Neuron (in vitro differentiated cells): ENCODE data around the gene KNSTRN.

Source experiments
- H2AFZ ChIP-seq: one replicate; pipeline ENCODE4 v1.6.1; 2013; ENCODE audit warnings: low read depth, mild to moderate bottlenecking, inconsistent platforms, low read length, moderate library complexity
- H3K27me3 ChIP-seq: one replicate; pipeline ENCODE4 v1.6.1; 2013; ENCODE audit warnings: low read length; ENCODE audit not compliant: insufficient read depth
- H3K36me3 ChIP-seq: one replicate; pipeline ENCODE4 v1.6.1; 2013; ENCODE audit warnings: low read length; ENCODE audit not compliant: insufficient read depth
- H3K4me1 ChIP-seq: one replicate; pipeline ENCODE4 v1.6.1; 2013; ENCODE audit warnings: low read length; ENCODE audit not compliant: insufficient read depth
- H3K4me3 ChIP-seq: 2 replicates; pipeline ENCODE4 v1.5.1; 2013; ENCODE audit warnings: mild to moderate bottlenecking, low read length, moderate library complexity
- H3K9me3 ChIP-seq: one replicate; pipeline ENCODE4 v1.6.1; 2013; ENCODE audit warnings: low read length

The KNSTRN gene

DNA sequence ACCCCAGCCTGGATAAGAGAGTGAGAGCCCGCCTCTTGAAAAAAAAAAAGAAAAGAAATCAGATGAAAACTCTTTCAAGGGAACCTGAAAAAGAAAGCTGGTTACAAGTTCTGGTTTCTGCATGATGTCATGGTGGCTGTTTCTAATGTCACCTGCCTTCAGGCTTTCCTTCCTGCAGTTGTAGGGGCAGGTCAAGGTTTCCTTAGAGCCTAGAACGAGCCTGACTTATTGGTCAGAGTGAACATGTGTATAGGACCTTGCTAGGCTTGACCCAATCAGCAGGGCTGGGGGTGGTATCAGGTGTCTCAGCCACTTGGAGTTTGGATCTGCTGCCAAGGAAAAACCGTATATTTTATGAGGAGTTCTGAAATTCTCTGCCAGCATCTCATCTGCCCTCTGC lies 26.8 kb downstream of the KNSTRN start:
- H3K27me3 ChIP-seq = no peaks in the 10 kb centered on the region
- H3K36me3 ChIP-seq = peaks cover 55% of the 10 kb centered on the region
- H3K9me3 ChIP-seq = no peaks in the 10 kb centered on the region
- no peak overlapping the region for H3K4me3 ChIP-seq
- H2AFZ ChIP-seq = no peak overlapping the region
- H3K4me1 ChIP-seq = peaks cover 21% of the 10 kb centered on the region

DNA sequence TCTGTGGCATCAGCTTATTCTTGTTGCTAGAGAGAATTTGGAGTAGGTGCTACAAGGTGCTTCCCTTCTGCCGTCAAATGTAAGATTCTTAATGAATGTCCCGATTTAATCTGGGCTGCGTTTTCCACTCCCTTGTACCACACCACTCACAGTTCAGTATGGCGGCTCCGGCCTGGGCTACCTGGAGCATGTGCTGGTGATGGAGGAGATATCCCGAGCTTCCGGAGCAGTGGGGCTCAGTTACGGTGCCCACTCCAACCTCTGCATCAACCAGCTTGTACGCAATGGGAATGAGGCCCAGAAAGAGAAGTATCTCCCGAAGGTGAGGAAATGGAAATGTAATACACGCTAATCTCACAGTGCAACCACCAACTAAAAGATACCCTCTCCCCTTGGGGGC lies 28.0 kb downstream of the KNSTRN start:
- H2AFZ ChIP-seq = no peak overlapping the region
- H3K9me3 ChIP-seq = no peaks in the 10 kb centered on the region
- peaks cover 66% of the 10 kb centered on the region for H3K36me3 ChIP-seq
- no peak overlapping the region for H3K4me3 ChIP-seq
- H3K4me1 ChIP-seq = peaks cover 17% of the 10 kb centered on the region
- no peaks in the 10 kb centered on the region for H3K27me3 ChIP-seq

DNA sequence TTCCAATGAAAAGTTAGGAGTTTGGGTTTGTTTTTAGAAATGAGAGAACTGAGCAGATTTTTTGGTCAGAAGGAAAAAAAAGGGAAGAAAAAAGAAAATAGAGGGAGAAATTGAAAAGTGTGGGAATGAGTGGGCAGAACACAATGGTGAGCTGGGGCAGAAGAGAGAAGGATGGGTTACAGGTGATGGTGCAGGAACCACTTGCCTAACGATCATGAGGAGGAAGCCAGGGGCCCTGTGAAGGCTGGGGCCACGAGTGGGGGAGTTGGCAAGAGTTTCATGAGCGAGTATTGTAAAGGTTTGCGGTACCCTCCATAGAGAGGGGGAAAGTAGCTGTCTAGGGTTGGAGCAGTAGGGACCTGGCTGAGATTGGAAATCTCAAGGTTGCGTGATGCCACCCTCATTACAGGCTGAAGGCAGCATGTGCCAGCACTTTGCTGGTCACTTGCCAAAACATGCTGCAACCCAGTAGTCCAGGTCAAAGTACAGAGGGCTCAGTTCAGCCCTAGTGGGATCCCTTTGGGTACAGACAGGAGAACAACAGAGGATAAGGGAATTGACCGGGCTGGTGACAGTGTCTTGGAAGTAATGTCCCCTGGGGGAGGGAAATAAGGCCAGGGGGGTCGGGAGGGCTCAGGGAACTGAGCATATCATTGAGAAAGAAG lies 29.7 kb downstream of the KNSTRN start:
- H2AFZ ChIP-seq = no peak overlapping the region
- H3K9me3 ChIP-seq = no peaks in the 10 kb centered on the region
- no peak overlapping the region for H3K4me3 ChIP-seq
- no peaks in the 10 kb centered on the region for H3K27me3 ChIP-seq
- peaks cover 73% of the 10 kb centered on the region for H3K36me3 ChIP-seq
- peaks cover 8% of the 10 kb centered on the region for H3K4me1 ChIP-seq

DNA sequence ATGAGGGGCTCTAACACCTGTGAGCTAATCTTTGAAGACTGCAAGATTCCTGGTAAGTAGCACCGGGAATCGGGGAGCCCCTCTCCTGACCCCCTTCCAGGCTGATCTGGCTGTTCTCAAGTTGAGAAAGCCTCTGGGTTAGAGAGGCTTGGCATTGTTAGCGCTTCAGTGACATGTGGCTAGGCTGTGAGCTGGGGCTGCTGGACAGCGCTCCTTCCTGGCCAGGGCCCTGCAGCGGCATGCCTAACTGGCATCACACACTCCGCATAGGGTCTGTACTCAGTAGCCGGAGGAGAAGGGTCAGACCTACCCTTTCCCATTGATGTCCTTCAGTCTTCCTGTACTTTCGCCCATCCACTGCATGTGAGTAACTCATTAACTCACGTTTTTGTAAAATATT lies 30.5 kb downstream of the KNSTRN start:
- Histone ChIP-seq H3K4me1 (no peaks in the 10 kb centered on the region), H3K9me3 (no peaks in the 10 kb centered on the region), H3K4me3 (no peak overlapping the region), H2AFZ (no peak overlapping the region), H3K36me3 (peaks cover 70% of the 10 kb centered on the region), H3K27me3 (no peaks in the 10 kb centered on the region)

DNA sequence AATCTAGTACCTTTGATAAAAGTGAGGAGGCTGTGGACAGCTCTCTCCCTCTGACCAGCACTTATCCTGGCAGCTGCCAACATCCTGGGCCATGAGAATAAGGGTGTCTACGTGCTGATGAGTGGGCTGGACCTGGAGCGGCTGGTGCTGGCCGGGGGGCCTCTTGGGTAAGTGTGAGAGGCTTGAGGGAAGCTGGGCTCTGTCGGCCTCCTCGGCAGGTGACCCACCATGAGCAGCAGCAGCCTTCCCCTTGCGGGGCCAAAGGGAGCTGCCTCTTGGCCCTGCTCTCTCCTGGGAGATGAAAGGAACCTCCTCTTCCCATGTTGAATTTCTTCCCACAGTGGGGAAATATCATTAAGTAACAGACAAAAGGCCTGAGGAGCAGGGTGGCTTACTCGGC lies 32.3 kb downstream of the KNSTRN start:
- Histone ChIP-seq H3K4me3 (no peak overlapping the region), H2AFZ (no peak overlapping the region), H3K27me3 (no peaks in the 10 kb centered on the region), H3K9me3 (no peaks in the 10 kb centered on the region), H3K36me3 (peaks cover 67% of the 10 kb centered on the region), H3K4me1 (no peaks in the 10 kb centered on the region)

DNA sequence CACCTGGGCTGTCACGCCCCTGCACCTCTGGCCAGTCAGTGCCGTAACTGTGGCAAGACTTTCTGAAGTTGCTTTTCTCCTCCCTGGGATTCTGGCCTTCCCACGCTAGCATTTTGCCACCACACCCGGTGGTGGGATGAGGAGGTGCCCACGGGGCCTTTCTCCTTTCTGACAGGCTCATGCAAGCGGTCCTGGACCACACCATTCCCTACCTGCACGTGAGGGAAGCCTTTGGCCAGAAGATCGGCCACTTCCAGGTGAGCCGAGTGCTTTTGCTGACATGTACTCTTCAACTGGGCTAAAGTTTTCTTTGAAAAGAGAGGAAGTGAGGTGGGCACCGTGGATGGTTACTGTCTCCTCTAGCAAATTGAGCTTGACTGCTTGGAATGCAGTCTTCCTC lies 32.7 kb downstream of the KNSTRN start:
- H3K27me3 ChIP-seq = no peaks in the 10 kb centered on the region
- H3K9me3 ChIP-seq = no peaks in the 10 kb centered on the region
- H3K4me3 ChIP-seq = no peak overlapping the region
- H3K4me1 ChIP-seq = no peaks in the 10 kb centered on the region
- H3K36me3 ChIP-seq = peaks cover 63% of the 10 kb centered on the region
- H2AFZ ChIP-seq = no peak overlapping the region

DNA sequence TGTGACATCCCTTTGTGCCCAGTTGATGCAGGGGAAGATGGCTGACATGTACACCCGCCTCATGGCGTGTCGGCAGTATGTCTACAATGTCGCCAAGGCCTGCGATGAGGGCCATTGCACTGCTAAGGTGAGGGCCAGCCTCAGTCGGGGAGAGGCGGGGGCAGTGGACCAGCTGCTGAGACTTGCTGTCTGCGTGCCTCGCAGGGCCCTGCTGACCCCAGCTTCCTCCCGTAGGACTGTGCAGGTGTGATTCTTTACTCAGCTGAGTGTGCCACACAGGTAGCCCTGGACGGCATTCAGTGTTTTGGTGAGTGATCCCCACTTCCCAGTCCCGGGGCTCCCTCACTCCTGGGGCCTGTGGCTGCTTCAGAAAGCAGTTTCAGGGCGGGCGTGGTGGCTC lies 33.5 kb downstream of the KNSTRN start:
- Histone ChIP-seq H2AFZ (no peak overlapping the region), H3K36me3 (peaks cover 55% of the 10 kb centered on the region), H3K4me3 (no peak overlapping the region), H3K27me3 (no peaks in the 10 kb centered on the region), H3K4me1 (no peaks in the 10 kb centered on the region), H3K9me3 (no peaks in the 10 kb centered on the region)

DNA sequence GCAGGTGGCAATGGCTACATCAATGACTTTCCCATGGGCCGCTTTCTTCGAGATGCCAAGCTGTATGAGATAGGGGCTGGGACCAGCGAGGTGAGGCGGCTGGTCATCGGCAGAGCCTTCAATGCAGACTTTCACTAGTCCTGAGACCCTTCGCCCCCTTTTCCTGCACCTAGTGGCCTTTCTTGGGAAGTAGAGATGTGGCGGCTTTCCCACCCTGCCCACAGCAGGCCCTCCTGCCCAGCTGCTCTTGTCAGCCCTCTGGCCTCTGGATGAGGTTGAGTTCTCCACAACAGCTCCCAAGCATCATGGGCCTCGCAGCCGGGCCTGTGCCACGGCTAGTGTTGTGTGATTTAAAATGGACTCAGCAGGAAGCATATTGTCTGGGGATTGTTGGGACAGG lies 35.6 kb downstream of the KNSTRN start:
- Histone ChIP-seq H3K27me3 (no peaks in the 10 kb centered on the region), H3K4me3 (no peak overlapping the region), H3K36me3 (peaks cover 35% of the 10 kb centered on the region), H3K9me3 (no peaks in the 10 kb centered on the region), H3K4me1 (no peaks in the 10 kb centered on the region), H2AFZ (no peak overlapping the region)

DNA sequence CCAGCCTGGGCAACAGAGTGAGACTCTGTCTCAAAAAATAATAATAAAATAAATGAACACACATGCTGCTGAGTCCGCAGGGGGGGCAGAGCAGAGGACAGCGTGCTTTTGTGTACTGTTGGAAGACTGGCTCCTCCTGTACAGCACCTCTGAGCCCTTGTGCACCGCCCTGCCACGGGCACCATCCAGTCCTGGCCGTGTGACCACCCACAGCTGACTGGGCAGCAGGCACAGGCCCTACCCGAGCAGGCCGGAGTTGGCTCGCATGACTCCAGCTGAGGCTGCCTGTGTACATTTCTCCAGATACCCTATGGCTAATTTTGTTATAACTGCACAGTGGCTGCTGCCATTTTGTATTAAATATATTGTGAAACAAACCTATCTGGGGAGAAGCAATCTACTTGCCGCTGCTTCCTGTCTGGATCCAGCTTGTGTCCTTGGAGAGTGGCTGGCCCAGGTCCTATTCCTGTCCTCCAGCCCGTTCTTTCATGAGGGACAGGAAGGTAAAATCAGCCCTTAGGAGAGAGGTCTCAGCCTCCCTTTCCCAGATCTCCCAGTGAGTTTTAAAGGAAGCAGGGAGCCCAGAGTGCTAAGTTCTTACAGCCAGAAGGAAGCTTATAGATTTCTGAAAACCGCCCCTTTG lies 37.7 kb downstream of the KNSTRN start:
- no peaks in the 10 kb centered on the region for H3K27me3 ChIP-seq
- H3K4me3 ChIP-seq = no peak overlapping the region
- no peaks in the 10 kb centered on the region for H3K9me3 ChIP-seq
- H2AFZ ChIP-seq = no peak overlapping the region
- no peaks in the 10 kb centered on the region for H3K4me1 ChIP-seq
- peaks cover 20% of the 10 kb centered on the region for H3K36me3 ChIP-seq

DNA sequence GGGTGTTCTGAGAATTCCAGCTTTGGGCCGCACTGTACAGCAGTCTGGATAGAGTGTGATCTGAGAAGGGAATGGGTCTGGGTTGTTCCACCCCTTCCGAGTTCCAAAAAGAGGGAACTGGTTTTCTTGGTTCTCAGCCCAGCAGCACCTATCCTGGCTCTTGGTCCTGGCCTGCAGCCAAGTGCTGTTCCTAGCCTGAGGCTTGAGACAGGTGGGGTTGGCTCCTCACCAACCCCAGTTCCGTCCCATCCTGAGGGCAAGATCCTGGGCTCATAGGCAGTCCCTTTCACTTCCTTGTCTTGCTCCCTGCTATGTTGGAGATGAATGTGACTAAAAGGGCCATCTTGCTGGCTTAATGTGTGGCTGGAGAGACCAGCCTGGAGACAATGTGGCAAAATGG lies 38.3 kb downstream of the KNSTRN start:
- H3K36me3 ChIP-seq = peaks cover 14% of the 10 kb centered on the region
- H3K9me3 ChIP-seq = no peaks in the 10 kb centered on the region
- H3K4me1 ChIP-seq = no peaks in the 10 kb centered on the region
- H3K27me3 ChIP-seq = no peaks in the 10 kb centered on the region
- H2AFZ ChIP-seq = no peak overlapping the region
- H3K4me3 ChIP-seq = no peak overlapping the region

DNA sequence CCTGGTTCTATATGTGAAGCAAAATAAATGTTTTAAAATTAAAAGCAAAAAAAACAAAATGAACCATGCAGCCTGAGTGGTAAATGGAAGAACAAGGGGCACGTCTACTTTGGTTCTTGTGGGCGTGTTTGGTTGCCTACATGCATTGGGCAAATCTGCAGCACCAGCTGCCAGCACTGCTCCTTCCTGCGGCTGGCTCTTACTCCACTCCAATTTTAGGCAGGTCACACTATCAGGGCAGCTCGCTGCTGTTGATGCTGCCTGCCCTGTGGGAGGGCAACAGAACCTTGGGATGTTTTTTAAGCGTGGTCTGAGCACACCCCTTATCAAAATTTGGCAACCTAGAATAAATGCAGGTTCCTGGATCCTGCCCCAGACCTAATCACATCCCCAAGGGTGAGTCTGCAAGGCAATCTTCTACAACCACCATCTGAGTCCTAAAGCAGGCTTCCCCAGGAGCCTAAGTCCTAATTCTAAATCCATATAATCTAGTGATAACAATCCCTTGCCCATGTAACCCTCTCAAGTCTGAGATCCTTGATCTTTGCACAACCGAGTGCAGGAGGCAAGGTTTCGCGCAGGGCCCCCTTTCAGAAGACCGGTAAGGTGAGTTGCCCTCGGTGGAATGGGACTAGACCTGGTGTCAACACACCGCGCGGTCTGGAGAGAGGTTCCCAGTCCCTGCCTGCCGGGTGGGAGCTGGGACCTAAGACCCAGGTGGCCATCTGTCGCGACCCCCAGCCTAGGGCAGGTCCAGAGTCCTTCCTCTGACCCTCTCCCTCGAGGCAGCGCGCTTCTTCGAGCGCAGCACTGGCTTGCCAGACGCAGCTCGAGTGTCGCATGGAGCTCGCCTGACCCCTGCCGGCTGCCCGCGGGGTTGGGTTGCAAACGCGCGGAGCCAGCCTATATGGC lies 39.0 kb downstream of the KNSTRN start:
- H3K4me3 ChIP-seq = no peak overlapping the region
- no peaks in the 10 kb centered on the region for H3K9me3 ChIP-seq
- H2AFZ ChIP-seq = no peak overlapping the region
- H3K4me1 ChIP-seq = no peaks in the 10 kb centered on the region
- no peaks in the 10 kb centered on the region for H3K27me3 ChIP-seq
- H3K36me3 ChIP-seq = peaks cover 10% of the 10 kb centered on the region

DNA sequence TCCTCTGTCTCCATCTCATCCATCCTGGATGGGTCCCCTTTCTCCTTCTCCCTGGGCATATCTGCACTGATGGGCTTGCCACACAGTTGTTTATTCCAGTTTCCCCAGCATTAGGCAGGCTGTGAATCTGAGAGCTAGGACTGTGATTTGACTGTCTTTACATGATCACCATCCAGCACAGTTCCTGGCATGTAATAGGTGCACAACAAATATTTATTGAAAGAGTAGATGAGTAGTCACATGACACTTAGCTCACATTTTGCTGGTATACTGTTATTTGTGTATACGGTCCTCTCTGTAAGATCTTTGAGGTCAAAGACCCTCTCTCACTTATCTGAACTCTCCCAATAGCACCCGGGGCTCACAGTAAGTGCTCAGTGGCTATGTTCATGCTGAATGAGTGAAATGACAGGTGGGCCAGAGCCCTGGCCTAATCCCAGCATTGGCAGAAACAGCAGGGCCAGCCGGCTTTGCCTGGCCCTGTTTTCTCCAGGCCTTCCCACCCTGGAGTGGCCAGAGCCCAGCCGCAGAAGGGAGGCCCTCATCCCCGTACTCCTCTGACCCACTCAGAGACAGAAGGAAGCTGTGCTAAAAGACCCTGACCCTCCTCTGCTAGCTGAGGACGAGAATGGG lies 42.1 kb downstream of the KNSTRN start:
- Histone ChIP-seq H3K4me1 (no peaks in the 10 kb centered on the region), H3K9me3 (no peaks in the 10 kb centered on the region), H3K36me3 (no peaks in the 10 kb centered on the region), H2AFZ (no peak overlapping the region), H3K27me3 (no peaks in the 10 kb centered on the region), H3K4me3 (no peak overlapping the region)

DNA sequence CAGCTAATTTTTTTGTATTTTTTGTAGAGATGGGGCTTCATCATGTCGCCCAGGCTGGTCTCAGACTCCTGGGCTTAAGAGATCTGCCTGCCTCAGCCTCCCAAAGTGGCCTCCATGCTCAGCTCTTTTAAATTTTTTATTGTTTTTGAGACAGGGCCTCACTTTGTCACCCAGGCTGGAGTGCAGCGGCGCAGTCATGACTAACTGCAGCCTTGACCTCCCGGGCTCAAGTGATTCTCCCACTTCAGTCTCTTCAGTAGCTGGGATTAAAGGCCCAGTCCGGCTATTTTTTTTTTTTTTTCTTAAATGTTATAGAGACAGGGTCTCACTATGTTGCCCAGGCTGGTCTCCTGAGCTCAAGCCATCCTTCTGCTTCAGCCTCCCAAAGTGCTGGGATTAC lies 43.2 kb downstream of the KNSTRN start:
- no peak overlapping the region for H3K4me3 ChIP-seq
- no peaks in the 10 kb centered on the region for H3K4me1 ChIP-seq
- no peaks in the 10 kb centered on the region for H3K36me3 ChIP-seq
- no peaks in the 10 kb centered on the region for H3K9me3 ChIP-seq
- H3K27me3 ChIP-seq = no peaks in the 10 kb centered on the region
- H2AFZ ChIP-seq = no peak overlapping the region
